ENCODE measurements around the gene DAP3. TPM values are rescaled to one million over a fixed set of nuclear protein-coding genes. Genes with fewer than 3 reads are reported as not detected.
"Not testable (repeated sequence)": the region's sequence is repeated elsewhere in the genome, so short reads cannot be mapped to it uniquely, and the experiment has no call there.

The DAP3 gene
- polyA plus RNA-seq, 4 donors, result 99.7 to 152 (median 124) TPM

GRCh38 chr1:155680531-155680930 lies 8.4 kb upstream of the DAP3 start:
- DNase-seq (ENCODE audit: low read depth in 4 of 4, low spot score in 2 of 4), result no peak

GRCh38 chr1:155681776-155682175 lies 7.1 kb upstream of the DAP3 start:
- no peak for DNase-seq (ENCODE audit: low read depth in 4 of 4, low spot score in 2 of 4)

GRCh38 chr1:155687705-155688323 lies 1.1 kb upstream of the DAP3 start:
- not testable (repeated sequence) for DNase-seq (ENCODE audit: low read depth in 4 of 4, low spot score in 2 of 4)

GRCh38 chr1:155688324-155689080 lies 389 bp upstream of the DAP3 start, which contains the start of gene YY1AP1:
YY1AP1 (minus strand) TSS chr1:155688774; CDS start chr1:155680436, 8,338 bp downstream.
- DNase-seq (ENCODE audit: low read depth in 4 of 4, low spot score in 2 of 4), result peak; percentile 79 to 89 (median 87)

GRCh38 chr1:155691992-155692528 lies 3.2 kb downstream of the DAP3 start:
- DNase-seq (ENCODE audit: low read depth in 4 of 4, low spot score in 2 of 4), result no peak

- DNase-seq (ENCODE audit: low read depth in 4 of 4, low spot score in 2 of 4), result no peak
Observed at GRCh38 chr1:155694167-155694566, 5.3 kb downstream of the DAP3 start.

- no peak for DNase-seq (ENCODE audit: low read depth in 4 of 4, low spot score in 2 of 4)
Observed at GRCh38 chr1:155695072-155695471, 6.2 kb downstream of the DAP3 start.

- DNase-seq (ENCODE audit: low read depth in 4 of 4, low spot score in 2 of 4), result no peak
Observed at GRCh38 chr1:155695608-155696007, 6.7 kb downstream of the DAP3 start.

GRCh38 chr1:155696524-155696923 lies 7.6 kb downstream of the DAP3 start:
- no peak for DNase-seq (ENCODE audit: low read depth in 4 of 4, low spot score in 2 of 4)

GRCh38 chr1:155697046-155697445 lies 8.2 kb downstream of the DAP3 start:
- DNase-seq (ENCODE audit: low read depth in 4 of 4, low spot score in 2 of 4), result no peak

- not testable (repeated sequence) for DNase-seq (ENCODE audit: low read depth in 4 of 4, low spot score in 2 of 4)
Observed at GRCh38 chr1:155697616-155698015, 8.7 kb downstream of the DAP3 start.

GRCh38 chr1:155698382-155699038 lies 9.6 kb downstream of the DAP3 start:
- no peak for DNase-seq (ENCODE audit: low read depth in 4 of 4, low spot score in 2 of 4)

GRCh38 chr1:155699062-155699461 lies 10.2 kb downstream of the DAP3 start:
- not testable (repeated sequence) for DNase-seq (ENCODE audit: low read depth in 4 of 4, low spot score in 2 of 4)

GRCh38 chr1:155701675-155702074 lies 12.8 kb downstream of the DAP3 start:
- not testable (repeated sequence) for DNase-seq (ENCODE audit: low read depth in 4 of 4, low spot score in 2 of 4)

- no peak for DNase-seq (ENCODE audit: low read depth in 4 of 4, low spot score in 2 of 4)
Observed at GRCh38 chr1:155703216-155703615, 14.3 kb downstream of the DAP3 start.

- not testable (repeated sequence) for DNase-seq (ENCODE audit: low read depth in 4 of 4, low spot score in 2 of 4)
Observed at GRCh38 chr1:155704414-155704813, 15.5 kb downstream of the DAP3 start.

GRCh38 chr1:155706139-155706538 lies 17.2 kb downstream of the DAP3 start:
- DNase-seq (ENCODE audit: low read depth in 4 of 4, low spot score in 2 of 4), result no peak

GRCh38 chr1:155709391-155709790 lies 20.5 kb downstream of the DAP3 start:
- DNase-seq (ENCODE audit: low read depth in 4 of 4, low spot score in 2 of 4), result no peak

GRCh38 chr1:155711457-155711856 lies 22.6 kb downstream of the DAP3 start:
- DNase-seq (ENCODE audit: low read depth in 4 of 4, low spot score in 2 of 4), result not testable (repeated sequence)

- DNase-seq (ENCODE audit: low read depth in 4 of 4, low spot score in 2 of 4), result not testable (repeated sequence)
Observed at GRCh38 chr1:155712636-155713035, 23.7 kb downstream of the DAP3 start.

- DNase-seq (ENCODE audit: low read depth in 4 of 4, low spot score in 2 of 4), result no peak
Observed at GRCh38 chr1:155713075-155713474, 24.2 kb downstream of the DAP3 start.

All from left renal cortex interstitium (tissue), 4 donors.